Activated CD4-positive, CD25-positive, alpha-beta regulatory T cell treated with anti-CD3 and anti-CD28 coated beads, Interleukin-2, amount 50 U/mL, for 24 hours (primary cell): ENCODE measurements around the gene COL6A3.

ENCODE experiments used
- ATAC-seq, 2 donors: fragments of 150-1000 bp; cut with Tn5 transposase; one replicate each; pipeline ENCODE4 v1.10.0; 2021; ENCODE audit warnings: mild to moderate bottlenecking in 1 of 2, moderate library complexity in 1 of 2

Gene COL6A3

GRCh38 chr2:237294460-237294859 lies 119.5 kb downstream of the COL6A3 start:
- no peak for ATAC-seq

DNA sequence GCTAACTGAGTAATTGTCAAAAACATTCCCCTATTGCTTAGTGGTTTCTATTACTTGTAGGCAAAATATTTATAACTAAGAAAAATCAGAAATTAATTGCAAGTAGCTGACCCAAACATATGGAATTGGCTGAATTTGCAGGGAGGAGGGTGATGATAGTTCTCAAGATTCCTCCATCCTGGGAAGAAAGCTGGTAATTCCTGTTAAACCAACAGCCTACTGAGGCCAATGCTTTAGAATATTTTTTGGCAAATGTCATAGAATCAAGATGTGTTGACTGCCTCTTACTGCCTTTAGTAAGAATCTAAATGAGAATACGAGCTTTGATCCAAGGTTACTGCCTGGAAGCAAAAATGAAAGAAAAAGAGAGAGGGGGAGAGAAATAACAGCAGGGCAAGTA lies 120.0 kb downstream of the COL6A3 start:
- no peak for ATAC-seq

- no peak for ATAC-seq
Observed at GRCh38 chr2:237291138-237291792, 122.7 kb downstream of the COL6A3 start.

DNA sequence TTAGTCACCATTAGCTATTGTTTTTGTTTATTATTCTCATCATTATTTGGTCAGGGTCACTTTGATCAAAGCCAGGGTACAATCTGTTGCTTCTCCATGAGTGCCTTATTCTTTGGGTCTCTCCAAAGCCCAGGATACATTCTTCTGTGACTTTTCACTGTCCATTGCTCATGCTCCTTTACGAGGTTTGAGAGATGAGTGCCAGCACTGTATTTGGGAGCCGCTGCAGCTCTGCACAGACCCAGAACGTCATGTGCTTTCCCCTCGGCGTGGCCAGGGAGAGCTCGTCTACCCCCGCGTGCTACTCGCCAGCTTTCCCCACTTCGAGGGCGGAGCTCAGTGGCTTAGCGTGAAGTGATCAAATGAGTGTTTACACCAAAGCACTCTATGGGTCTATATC lies 123.7 kb downstream of the COL6A3 start:
- ATAC-seq: no peak

GRCh38 chr2:237289139-237289538 lies 124.8 kb downstream of the COL6A3 start:
- ATAC-seq: no peak

- no peak for ATAC-seq
Observed at GRCh38 chr2:237287872-237288271, 126.1 kb downstream of the COL6A3 start.

GRCh38 chr2:237283131-237283928 lies 130.6 kb downstream of the COL6A3 start:
- no peak for ATAC-seq

DNA sequence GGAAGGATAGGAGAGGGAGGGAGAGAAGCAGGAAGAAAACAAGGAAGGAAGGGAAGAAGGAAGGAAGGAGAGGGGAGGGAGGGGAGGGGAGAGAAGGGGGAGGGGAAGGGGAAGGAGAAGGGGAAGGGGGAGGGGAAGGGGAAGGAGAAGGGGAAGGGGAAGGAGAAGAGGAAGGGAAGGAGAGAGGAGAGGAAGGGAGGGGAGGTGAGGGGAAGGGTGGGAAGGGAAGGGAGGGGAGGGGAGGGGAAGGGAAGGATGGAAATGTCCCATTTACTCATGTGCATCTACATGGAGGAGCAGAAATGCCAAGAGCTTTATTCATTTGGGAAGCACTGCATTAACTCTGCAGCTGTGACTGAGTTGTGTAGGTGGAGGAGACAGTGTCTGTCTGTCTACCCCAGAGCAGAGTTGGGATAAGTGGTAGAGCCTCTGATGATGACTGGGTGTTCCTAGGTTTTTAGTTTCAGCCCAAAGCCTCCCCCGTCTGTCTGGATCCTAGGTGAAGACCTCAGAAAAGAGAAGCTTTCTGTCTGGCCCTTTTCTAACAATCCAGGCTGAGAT lies 131.3 kb downstream of the COL6A3 start:
- no peak for ATAC-seq

DNA sequence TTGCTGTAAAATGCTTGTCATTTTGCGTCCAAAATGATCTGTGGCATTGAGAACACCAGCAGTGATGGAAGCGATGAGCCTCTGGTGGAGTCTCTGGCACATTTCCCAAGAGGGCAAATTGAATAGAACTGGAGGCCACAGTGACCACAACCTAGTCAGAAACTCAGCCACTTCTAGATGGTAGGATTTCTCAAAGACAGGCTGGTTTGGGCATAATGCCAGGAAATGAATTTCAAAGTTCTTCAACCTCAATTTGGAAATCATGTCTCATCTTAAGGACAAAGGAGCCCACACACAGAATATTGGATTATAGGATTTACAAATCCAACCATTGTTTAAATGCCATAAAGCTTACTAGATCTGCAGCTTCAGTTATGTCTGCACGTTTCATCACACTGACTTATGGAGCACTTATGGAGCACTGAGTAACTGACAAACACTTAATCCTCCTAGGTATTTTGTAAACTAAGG lies 132.1 kb downstream of the COL6A3 start:
- ATAC-seq: no peak

DNA sequence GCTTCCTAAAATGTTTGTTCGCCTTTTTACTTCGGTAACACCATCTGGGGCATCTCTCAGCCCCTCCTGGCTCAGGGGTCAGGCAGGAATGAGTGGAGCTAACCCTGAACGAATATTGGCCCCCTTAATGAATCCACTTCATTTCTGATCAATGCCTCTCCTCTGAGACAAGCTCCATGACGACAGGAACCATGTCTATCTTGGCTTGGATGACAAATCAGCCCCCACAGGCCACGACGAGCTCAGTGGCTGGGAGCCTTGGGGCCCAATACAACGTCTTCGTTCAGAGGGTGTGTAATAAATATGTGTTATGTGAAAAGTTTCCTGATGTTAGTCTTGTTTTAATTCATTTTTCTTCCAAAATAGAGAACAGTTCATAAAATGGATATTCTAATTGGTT lies 133.0 kb downstream of the COL6A3 start:
- ATAC-seq: no peak

DNA sequence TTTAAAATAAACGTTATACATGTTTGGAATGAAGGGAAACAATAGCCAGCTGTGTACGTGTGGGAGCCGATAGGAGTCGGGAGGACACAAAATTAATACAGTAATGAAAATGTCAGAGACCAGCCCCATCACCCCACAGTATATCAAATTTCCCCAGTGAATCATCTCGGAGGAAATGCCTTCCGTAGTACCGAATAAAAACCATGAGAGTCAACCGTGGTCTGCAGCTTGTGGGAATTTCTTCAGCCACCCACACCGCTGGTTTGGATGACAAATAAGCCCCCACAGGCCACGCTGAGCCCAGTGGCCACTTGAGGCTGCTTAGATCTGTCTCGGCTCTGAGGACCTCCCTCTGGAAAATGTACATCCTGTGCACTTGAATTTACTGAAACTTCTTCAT lies 133.7 kb downstream of the COL6A3 start:
- no peak for ATAC-seq

DNA sequence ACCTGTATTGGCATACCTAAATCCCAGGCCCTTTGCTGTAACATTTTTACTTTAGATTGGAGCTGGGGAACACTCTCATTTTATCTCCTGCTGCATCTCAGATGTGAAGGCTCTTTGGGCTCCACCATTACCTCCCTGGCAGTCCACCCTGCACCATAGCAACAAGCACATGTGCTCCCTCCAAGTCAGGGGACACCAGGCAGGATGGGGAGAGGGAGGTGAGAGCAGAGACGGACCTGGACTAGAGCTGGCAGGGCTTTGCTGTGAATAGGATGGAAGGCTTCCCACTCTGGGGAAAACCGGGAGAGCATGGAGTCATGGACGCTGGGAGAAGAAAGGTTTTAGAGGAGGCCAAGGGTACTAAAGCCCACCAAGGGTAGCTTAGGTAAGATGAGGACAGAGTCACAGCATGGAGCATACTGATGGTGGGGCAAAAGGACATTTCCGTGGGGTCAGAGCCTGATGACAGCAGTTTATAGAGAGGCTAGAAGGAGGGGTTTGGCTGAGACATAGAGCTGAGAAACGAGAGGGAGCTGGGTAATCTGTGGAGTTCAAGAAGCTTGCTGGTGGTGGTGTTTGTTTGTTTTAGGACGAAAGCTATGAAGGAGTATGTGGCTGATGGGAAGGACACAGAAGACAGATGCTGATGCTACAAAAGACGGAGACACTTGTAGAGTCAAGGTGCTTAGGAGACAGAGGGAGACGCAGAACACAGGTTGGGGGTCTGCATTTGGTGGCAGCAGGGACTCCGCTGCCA lies 134.8 kb downstream of the COL6A3 start:
- ATAC-seq: no peak

- no peak for ATAC-seq
Observed at GRCh38 chr2:237278568-237278967, 135.4 kb downstream of the COL6A3 start.

GRCh38 chr2:237276716-237277490 lies 137.1 kb downstream of the COL6A3 start:
- no peak for ATAC-seq
